Heart left ventricle (tissue), 13 donors: ENCODE data around the gene RPGR.

Experiments used
- CTCF ChIP-seq, 12 donors: fragments of 200-600 bp; sonication (generic) in 4 of 12; IDR thresholded peaks; one replicate each; pipeline versions ENCODE4 v1.5.0 to v1.8.0; 2018 to 2022; ENCODE audit warnings: antibody characterized with exemption in 12 of 12, mild to moderate bottlenecking in 5 of 12
- POLR2A ChIP-seq, 2 donors: fragments of 450-650 bp; IDR thresholded peaks; one replicate each; pipeline ENCODE4 v1.6.1; 2017; ENCODE audit warnings: antibody characterized with exemption in 2 of 2, mild to moderate bottlenecking in 2 of 2, moderate library complexity in 2 of 2
- donor health status: ischemic (EF 13 %, LVEDD 7.1; RV severe dilation, severe dysfunction).
- donor health status: DM: no; HTN: yes; CAD: no.
- donor health status: DM: no; HTN: no; CAD: no.
- donor health status: ischemic (EF 25% LVEDD 6.9; RV normal size, moderate dysfunction).
- donor health status: ischemic (EF 25% LVEDD 5.7; RV mildly dilated, moderate dysfunction).
- donor health status: ischemic (EF 35%, LVEDD 5.7; RV mildly dilated, moderate dysfunction).
- donor health status: nonischemic (EF 11% LVEDD 7.7; RV severe dilation, severe dysfunction).
- donor health status: DM: yes; HTN: yes; CAD: no.
- donor health status: PGD.
- donor health status: ischemic (EF 29% LVEDD 5.4; RV normal size, mild dysfunction).
- donor health status: nonischemic (EF 23%, LVEDD 6.1; RV moderate dilation, normal function).

- TF ChIP-seq POLR2A (IDR thresholded peaks at IDR 0.05): no peak
- TF ChIP-seq CTCF (IDR thresholded peaks at IDR 0.05): peak in 5 of 12 donors; percentile 11 to 42 (median 21)
Observed at GRCh38 chrX:38220024-38220414, 107.3 kb downstream of the RPGR start.
